K562 (cell line): ENCODE data around the gene NINJ2. TPM values are rescaled to one million over a fixed set of nuclear protein-coding genes. Genes with fewer than 3 reads are reported as not detected.

ENCODE experiments used
- ATAC-seq: fragments of 200-7000 bp; cut with Tn5 transposase; 3 replicates; pipeline ENCODE4 v1.9.1; 2020; ENCODE audit warnings: moderate library complexity
- BruUV-seq: library from RNA; stranded (reverse); fragments of 400-500 nt; replicated peaks from 2 replicates; lab custom pipeline; 2021; lab: Mats Ljungman, UMichigan
- CTCF ChIA-PET: fragments of 300-600 bp; formaldehyde crosslinking; extraction: SDS; loops from one replicate; lab custom pipeline; 2021; ENCODE audit warnings: low intra/inter-chr PET ratio; lab: Yijun Ruan, JAX
- POLR2A ChIA-PET: fragments of 300-600, 350-650 bp; sonication (Branson Sonifier 250); formaldehyde crosslinking; extraction: SDS; loops from one replicate; lab custom pipeline; 2021; ENCODE audit warnings: antibody characterized with exemption, inconsistent platforms; lab: Yijun Ruan, JAX
- DNase-seq, 4 experiments: peaks; one replicate each; pipeline versions ENCODE4 v3.0.0 to v3.0.0-alpha.2; 2011 to 2018; ENCODE audit warnings: low spot score in 3 of 4, mixed read lengths in 3 of 4; ENCODE audit errors: extremely low read depth in 1 of 4
- FAIRE-seq: peaks from 2 replicates; lab custom pipeline; 2011; peaks lifted over from hg19 to GRCh38; lab: Jason Lieb, UNC
- H2AFZ ChIP-seq: 2 replicates; pipeline ENCODE4 v1.6.0; 2011; ENCODE audit warnings: low read depth, low read length, control low read depth, inconsistent platforms
- H3K27ac ChIP-seq: fragments of 200-600 bp; 3 replicates; pipeline ENCODE4 v1.8.0; 2011; ENCODE audit warnings: low read depth, mild to moderate bottlenecking, control low read depth, inconsistent platforms, low read length, moderate library complexity, mixed read lengths; ENCODE audit errors: extremely low read depth
- H3K27me3 ChIP-seq, 2 experiments: fragments of 300-600 bp in 1 of 2; 2 replicates in 1 of 2; 3 replicates in 1 of 2; pipeline versions ENCODE4 v1.6.0 to v1.8.0; 2011; ENCODE audit warnings: inconsistent platforms in 2 of 2, low read length in 2 of 2, mild to moderate bottlenecking in 1 of 2, mixed read lengths in 1 of 2, moderate library complexity in 1 of 2; ENCODE audit not compliant: control insufficient read depth in 2 of 2, insufficient read depth in 2 of 2
- H3K36me3 ChIP-seq: fragments of 300-600 bp; 3 replicates; pipeline ENCODE4 v1.8.0; 2011; ENCODE audit warnings: mild to moderate bottlenecking, low read length, inconsistent platforms; ENCODE audit not compliant: control insufficient read depth, insufficient read depth
- H3K4me1 ChIP-seq, 2 experiments: fragments of 200-600 bp in 1 of 2; replicated peaks in 1 of 2; 2 replicates in 1 of 2; 3 replicates in 1 of 2; pipeline versions ENCODE4 v1.5.1 to v1.8.0; 2011; ENCODE audit warnings: inconsistent platforms in 2 of 2, low read length in 2 of 2, mild to moderate bottlenecking in 1 of 2, mixed read lengths in 1 of 2, moderate library complexity in 1 of 2; ENCODE audit not compliant: control insufficient read depth in 2 of 2, insufficient read depth in 2 of 2
- H3K4me2 ChIP-seq: 2 replicates; pipeline ENCODE4 v1.6.1; 2011; ENCODE audit warnings: low read length, control low read depth, inconsistent platforms, mixed read lengths; ENCODE audit not compliant: insufficient read depth
- H3K4me3 ChIP-seq: fragments of 200-600 bp; sonication (generic), shearing (Covaris generic); 2 replicates; pipeline ENCODE4 v1.5.1; 2016; ENCODE audit warnings: control low read depth, inconsistent platforms
- H3K79me2 ChIP-seq: fragments of 200-600 bp; 3 replicates; pipeline ENCODE4 v1.8.0; 2011; ENCODE audit warnings: low read length, inconsistent platforms; ENCODE audit not compliant: control insufficient read depth, insufficient read depth
- H3K9ac ChIP-seq, 2 experiments: 2 replicates each; pipeline versions ENCODE4 v1.6.0 to v1.6.1; 2011; ENCODE audit warnings: low read depth in 2 of 2, low read length in 2 of 2, control low read depth in 1 of 2, inconsistent platforms in 1 of 2, mild to moderate bottlenecking in 1 of 2, mixed read lengths in 1 of 2; ENCODE audit not compliant: insufficient read depth in 1 of 2
- H3K9me1 ChIP-seq: one replicate; pipeline ENCODE4 v1.6.0; 2011; ENCODE audit warnings: inconsistent platforms, mild to moderate bottlenecking, low read length, moderate library complexity; ENCODE audit not compliant: control insufficient read depth, insufficient read depth
- H3K9me3 ChIP-seq: replicated peaks from 2 replicates; pipeline ENCODE4 v1.5.1; 2011; ENCODE audit warnings: low read depth, low read length, inconsistent platforms; ENCODE audit not compliant: control insufficient read depth, insufficient read depth
- H4K20me1 ChIP-seq: replicated peaks from 2 replicates; pipeline ENCODE4 v1.6.1; 2011; ENCODE audit warnings: low read length, inconsistent platforms, mixed read lengths; ENCODE audit not compliant: control insufficient read depth, insufficient read depth
- CBX2 ChIP-seq: fragments of 200-600 bp; sonication (generic); IDR thresholded peaks from one replicate; pipeline ENCODE4 v1.6.1; 2012; ENCODE audit warnings: mild to moderate bottlenecking, low read length, inconsistent platforms; ENCODE audit not compliant: insufficient read depth, poor library complexity, severe bottlenecking
- ESRRB ChIP-seq: fragments of 250-450 bp; sonication (Bioruptor Pico); IDR thresholded peaks from 2 replicates; pipeline ENCODE4 v1.5.0; 2020; ENCODE audit warnings: mild to moderate bottlenecking, moderate library complexity, borderline replicate concordance
- ETS2 ChIP-seq: IDR thresholded peaks from 2 replicates; pipeline ENCODE4 v1.6.1; 2016; ENCODE audit warnings: borderline replicate concordance, missing genetic modification characterization, mild to moderate bottlenecking, moderate library complexity, missing compliant biosample characterization; ENCODE audit not compliant: poor library complexity, severe bottlenecking
- MAZ ChIP-seq, 2 experiments: fragments of 450-650 bp in 1 of 2; sonication (generic) in 1 of 2; formaldehyde crosslinking; IDR thresholded peaks in 1 of 2; conservative IDR thresholded peaks in 1 of 2; 2 replicates each; pipeline versions ENCODE4 v1.4.0 to v1.5.0; 2020; ENCODE audit warnings: mild to moderate bottlenecking in 1 of 2, missing genetic modification reagents in 1 of 2
- MCM5 ChIP-seq: fragments of 450-650 bp; IDR thresholded peaks from 2 replicates; pipeline ENCODE4 v1.6.1; 2016; ENCODE audit warnings: low read depth
- MED1 ChIP-seq: sonication (generic); formaldehyde crosslinking; IDR thresholded peaks from 2 replicates; pipeline ENCODE4 v1.8.1; 2023; ENCODE audit warnings: missing genetic modification reagents, borderline replicate concordance
- NCOR1 ChIP-seq: fragments of 450-650 bp; IDR thresholded peaks from 2 replicates; pipeline ENCODE4 v1.6.1; 2016; ENCODE audit warnings: mild to moderate bottlenecking, moderate library complexity
- PRMT5 ChIP-seq: sonication (generic); formaldehyde crosslinking; IDR thresholded peaks from 2 replicates; pipeline ENCODE4 v1.5.0; 2020; ENCODE audit warnings: missing genetic modification reagents
- RFX1 ChIP-seq: fragments of 450-650 bp; IDR thresholded peaks from 2 replicates; pipeline ENCODE4 v1.6.1; 2016; ENCODE audit warnings: mild to moderate bottlenecking, moderate library complexity
- RFX7 ChIP-seq: fragments of 250-450 bp; sonication (Bioruptor Pico); IDR thresholded peaks from 2 replicates; pipeline ENCODE4 v1.5.1; 2021; ENCODE audit warnings: mild to moderate bottlenecking
- TEAD4 ChIP-seq, 2 experiments: sonication (generic) in 1 of 2; formaldehyde crosslinking in 1 of 2; IDR thresholded peaks; 2 replicates each; pipeline versions ENCODE4 v1.6.1 to v1.8.0; 2012 to 2022; ENCODE audit warnings: borderline replicate concordance in 1 of 2, inconsistent platforms in 1 of 2, low read length in 1 of 2, mild to moderate bottlenecking in 1 of 2, missing genetic modification reagents in 1 of 2
- TFAM ChIP-seq: fragments of 250-450 bp; sonication (Bioruptor Pico); conservative IDR thresholded peaks from 2 replicates; pipeline ENCODE4 v1.5.0; 2021; ENCODE audit warnings: mild to moderate bottlenecking, moderate library complexity
- ZNF263 ChIP-seq: sonication (generic); formaldehyde crosslinking; IDR thresholded peaks from 2 replicates; pipeline ENCODE4 v1.8.0; 2022; ENCODE audit warnings: mild to moderate bottlenecking, missing genetic modification reagents, borderline replicate concordance
- ZNF431 ChIP-seq: sonication (generic); formaldehyde crosslinking; IDR thresholded peaks from 2 replicates; pipeline ENCODE4 v1.8.0; 2022; ENCODE audit warnings: mild to moderate bottlenecking, missing genetic modification reagents
- ZNF507 ChIP-seq: conservative IDR thresholded peaks from 2 replicates; pipeline ENCODE4 v1.6.1; 2017; ENCODE audit warnings: missing genetic modification characterization, missing compliant biosample characterization
- ZNF551 ChIP-seq: fragments of 250-450 bp; sonication (Bioruptor Pico); IDR thresholded peaks from 2 replicates; pipeline ENCODE4 v1.5.0; 2021; ENCODE audit warnings: mild to moderate bottlenecking, moderate library complexity
- WGBS: fragments of 100-300 bp; shearing (Covaris generic); methylation state at CpG from one replicate; pipeline ENCODE4 v1.1.6; 2016; ENCODE audit warnings: low coverage, mixed read lengths; ENCODE audit not compliant: insufficient coverage; ENCODE audit errors: missing lambda C conversion rate; 5-methylcytosine and 5-hydroxymethylcytosine counted together
- in situ Hi-C: fragments of 300-500 bp; cut with MboI; formaldehyde crosslinking; loops from 4 replicates; pipeline ENCODE4 v1.15.0; 2018; ENCODE audit warnings: inconsistent platforms, mixed read lengths
- intact Hi-C: fragments of 100-400 bp; cut with micrococcal nuclease; formaldehyde crosslinking; loops from 2 replicates; pipeline ENCODE4 v1.14.2; 2022
- polyA plus RNA-seq, 8 experiments: library from polyadenylated mRNA; depleted of rRNA in 4 of 8; stranded (reverse) in 5 of 8; unstranded in 3 of 8; fragments of >200 nt; fragmentation: Nextera tagmentation in 2 of 8; fragmentation: Illumina TruSeq in 1 of 8; extraction: Ambion mirVana in 2 of 8; extraction: Trizol in 1 of 8; gene quantifications; 2 replicates each; pipeline versions ENCODE4 v1.2.1 to v1.2.3, GENCODE V29; 2011 to 2014; ENCODE audit warnings: inconsistent platforms in 1 of 8, missing spikeins in 1 of 8
- total RNA-seq, 7 experiments: library from RNA; depleted of rRNA in 6 of 7; stranded (reverse); fragments of >200 nt in 6 of 7; fragmentation: Illumina TruSeq in 2 of 7; extraction: Trizol in 2 of 7; gene quantifications; 2 replicates each; pipeline versions ENCODE4 v1.2.1 to v1.2.3, GENCODE V29; 2011 to 2021; ENCODE audit warnings: low replicate concordance in 1 of 7
- TF ChIP-seq, protein P1 (sequence below), 2 experiments: fragments of 450-650 bp in 1 of 2; sonication (generic) in 1 of 2; formaldehyde crosslinking in 1 of 2; IDR thresholded peaks in 1 of 2; conservative IDR thresholded peaks in 1 of 2; 2 replicates each; pipeline versions ENCODE4 v1.6.1 to v1.8.1; 2016 to 2023; ENCODE audit warnings: mild to moderate bottlenecking in 2 of 2, moderate library complexity in 2 of 2, inconsistent platforms in 1 of 2, missing genetic modification reagents in 1 of 2
- TF ChIP-seq, protein P2 (sequence below): sonication (generic); formaldehyde crosslinking; IDR thresholded peaks from 2 replicates; pipeline ENCODE4 v1.8.0; 2022; ENCODE audit warnings: missing genetic modification reagents, mild to moderate bottlenecking, borderline replicate concordance

NINJ2 gene
- total and polyA plus RNA-seq, 9 of the 15 experiments (the other 6 are each of a cell fraction or from before 2014, with no cell fraction given), result 2.6 to 16.0 (median 4.5) TPM

- H3K4me2 ChIP-seq, result no peak overlapping the region
- BruUV-seq, result no TSS peak
- POLR2A ChIA-PET, result interaction anchor here (1.4 kb wide), 1 partner anchor 30 kb away, joined by 3 read pairs; no protein-coding TSS in a partner anchor
- TF ChIP-seq MED1, result no peak
- TF ChIP-seq RFX7, result no peak
- no peak for TF ChIP-seq MCM5
- no peak for TF ChIP-seq TEAD4 (IDR thresholded peaks at IDR 0.05; ENCODE audit: low read length)
- no peak for TF ChIP-seq TEAD4 (CRISPR knock-in tag; IDR thresholded peaks at IDR 0.05; ENCODE audit: borderline replicate concordance)
- TF ChIP-seq TFAM (CRISPR knock-in tag), result no peak
- TF ChIP-seq MAZ (CRISPR knock-in tag; conservative IDR thresholded peaks at IDR 0.05 in 1 of 2, IDR thresholded peaks at IDR 0.05 in 1 of 2), result no peak
- TF ChIP-seq, protein P1, sequence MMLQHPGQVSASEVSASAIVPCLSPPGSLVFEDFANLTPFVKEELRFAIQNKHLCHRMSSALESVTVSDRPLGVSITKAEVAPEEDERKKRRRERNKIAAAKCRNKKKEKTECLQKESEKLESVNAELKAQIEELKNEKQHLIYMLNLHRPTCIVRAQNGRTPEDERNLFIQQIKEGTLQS (IDR thresholded peaks at IDR 0.05), result no peak
- TF ChIP-seq, protein P1 (CRISPR knock-in tag; conservative IDR thresholded peaks at IDR 0.05), result no peak
- TF ChIP-seq CBX2, result no peak
- no peak for TF ChIP-seq RFX1
- TF ChIP-seq ZNF507, result no peak
- TF ChIP-seq, protein P2, sequence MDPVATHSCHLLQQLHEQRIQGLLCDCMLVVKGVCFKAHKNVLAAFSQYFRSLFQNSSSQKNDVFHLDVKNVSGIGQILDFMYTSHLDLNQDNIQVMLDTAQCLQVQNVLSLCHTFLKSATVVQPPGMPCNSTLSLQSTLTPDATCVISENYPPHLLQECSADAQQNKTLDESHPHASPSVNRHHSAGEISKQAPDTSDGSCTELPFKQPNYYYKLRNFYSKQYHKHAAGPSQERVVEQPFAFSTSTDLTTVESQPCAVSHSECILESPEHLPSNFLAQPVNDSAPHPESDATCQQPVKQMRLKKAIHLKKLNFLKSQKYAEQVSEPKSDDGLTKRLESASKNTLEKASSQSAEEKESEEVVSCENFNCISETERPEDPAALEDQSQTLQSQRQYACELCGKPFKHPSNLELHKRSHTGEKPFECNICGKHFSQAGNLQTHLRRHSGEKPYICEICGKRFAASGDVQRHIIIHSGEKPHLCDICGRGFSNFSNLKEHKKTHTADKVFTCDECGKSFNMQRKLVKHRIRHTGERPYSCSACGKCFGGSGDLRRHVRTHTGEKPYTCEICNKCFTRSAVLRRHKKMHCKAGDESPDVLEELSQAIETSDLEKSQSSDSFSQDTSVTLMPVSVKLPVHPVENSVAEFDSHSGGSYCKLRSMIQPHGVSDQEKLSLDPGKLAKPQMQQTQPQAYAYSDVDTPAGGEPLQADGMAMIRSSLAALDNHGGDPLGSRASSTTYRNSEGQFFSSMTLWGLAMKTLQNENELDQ, result no peak
- TF ChIP-seq ETS2 (tag), result no peak
- no peak for TF ChIP-seq ZNF263 (CRISPR knock-in tag)
- no peak for TF ChIP-seq ZNF431 (CRISPR knock-in tag)
- TF ChIP-seq PRMT5 (CRISPR knock-in tag), result no peak
- no peak for TF ChIP-seq ZNF551 (CRISPR knock-in tag)
- TF ChIP-seq ESRRB (CRISPR knock-in tag), result no peak
- TF ChIP-seq NCOR1, result no peak
Measured at GRCh38 chr12:539540-540310, 123.5 kb downstream of the NINJ2 start.

More at GRCh38 chr12:539540-540310, 123.5 kb downstream of the NINJ2 start:
- Histone ChIP-seq H3K4me1 (no peaks in the 10 kb centered on the region), H3K27me3 (peaks cover 4 to 36% of the 10 kb centered on the region in 2 experiments; a peak in 3 of 5 replicates), H3K79me2 (no peaks in the 10 kb centered on the region), H3K9ac (no peak overlapping the region), H3K36me3 (no peaks in the 10 kb centered on the region), H3K27ac (no peak overlapping the region), H3K4me3 (no peak overlapping the region), H2AFZ (no peak overlapping the region), H4K20me1 (0 out of 2 replicates have a peak, but pooled peaks cover 5% of the 10 kb centered on the region), H3K9me3 (no peaks in the 10 kb centered on the region), H3K9me1 (no peaks in the 10 kb centered on the region)
- FAIRE-seq (no peak), ATAC-seq (no peak), DNase-seq (no peak)
- WGBS, result 38% methylated on average over 17 of the region's 18 CpGs
- intact Hi-C loops (no loop called here), in situ Hi-C loops (loop anchor here (5.0 kb wide), 1 partner anchor 82 kb away; the partner anchor contains the start of gene B4GALNT3)
- CTCF ChIA-PET, result no interaction called here
